Activated CD4-positive, alpha-beta T cell treated with anti-CD3 and anti-CD28 coated beads, Interleukin-2, amount 50 U/mL, for 1 hour (primary cell): ENCODE measurements around the gene GARIN5B.

ENCODE experiments used
- DNase-seq: peaks from one replicate; pipeline ENCODE4 v3.0.0-alpha.2; 2020

GARIN5B gene

GRCh38 chr19:55368701-55369563 is 5.9 kb upstream of the GARIN5B start:
- DNase-seq = no peak

- no peak for DNase-seq
Observed at GRCh38 chr19:55368106-55368505, 5.0 kb upstream of the GARIN5B start.

- no peak for DNase-seq
Observed at GRCh38 chr19:55366790-55367189, 3.7 kb upstream of the GARIN5B start.

- no peak for DNase-seq
Observed at GRCh38 chr19:55365964-55366363, 2.9 kb upstream of the GARIN5B start.

- DNase-seq = no peak
Observed at GRCh38 chr19:55365245-55365644, 2.2 kb upstream of the GARIN5B start.

GRCh38 chr19:55362174-55362989 is 678 bp downstream of the GARIN5B start:
- DNase-seq = no peak

- no peak for DNase-seq
Observed at GRCh38 chr19:55360902-55361301, 2.2 kb downstream of the GARIN5B start.

GRCh38 chr19:55358943-55359908 is 3.8 kb downstream of the GARIN5B start:
- no peak for DNase-seq

- DNase-seq = no peak
Observed at GRCh38 chr19:55358493-55358892, 4.6 kb downstream of the GARIN5B start.

- no peak for DNase-seq
Observed at GRCh38 chr19:55355213-55355821, 7.7 kb downstream of the GARIN5B start.

- no peak for DNase-seq
Observed at GRCh38 chr19:55354698-55355212, 8.3 kb downstream of the GARIN5B start, which contains the start of gene COX6B2. COX6B2 (minus strand) TSS chr19:55354719; CDS start chr19:55354521, 198 bp downstream.

GRCh38 chr19:55353803-55354697 is 9.0 kb downstream of the GARIN5B start:
- peak; percentile 70 for DNase-seq

- DNase-seq = no peak
Observed at GRCh38 chr19:55353356-55353802, 9.7 kb downstream of the GARIN5B start.

- no peak for DNase-seq
Observed at GRCh38 chr19:55352549-55353145, 10.4 kb downstream of the GARIN5B start.

- no peak for DNase-seq
Observed at GRCh38 chr19:55352040-55352439, 11.0 kb downstream of the GARIN5B start.

GRCh38 chr19:55350620-55351315 is 12.3 kb downstream of the GARIN5B start:
- no peak for DNase-seq

GRCh38 chr19:55348317-55349034 is 14.6 kb downstream of the GARIN5B start:
- no peak for DNase-seq

GRCh38 chr19:55347442-55348009 is 15.5 kb downstream of the GARIN5B start:
- no peak for DNase-seq
